Measurements from ENCODE around the gene KLHDC7B. TPM values are rescaled to one million over a fixed set of nuclear protein-coding genes. Genes with fewer than 3 reads are reported as not detected.
A peak's percentile ranks its signal among the peaks of the same experiment; 100 is the strongest.

KLHDC7B gene
- total and polyA plus RNA-seq, 2 of the 13 experiments (the other 11 are each of a cell fraction or from before 2014, with no cell fraction given): 0.11 TPM; not detected in 1

DNA sequence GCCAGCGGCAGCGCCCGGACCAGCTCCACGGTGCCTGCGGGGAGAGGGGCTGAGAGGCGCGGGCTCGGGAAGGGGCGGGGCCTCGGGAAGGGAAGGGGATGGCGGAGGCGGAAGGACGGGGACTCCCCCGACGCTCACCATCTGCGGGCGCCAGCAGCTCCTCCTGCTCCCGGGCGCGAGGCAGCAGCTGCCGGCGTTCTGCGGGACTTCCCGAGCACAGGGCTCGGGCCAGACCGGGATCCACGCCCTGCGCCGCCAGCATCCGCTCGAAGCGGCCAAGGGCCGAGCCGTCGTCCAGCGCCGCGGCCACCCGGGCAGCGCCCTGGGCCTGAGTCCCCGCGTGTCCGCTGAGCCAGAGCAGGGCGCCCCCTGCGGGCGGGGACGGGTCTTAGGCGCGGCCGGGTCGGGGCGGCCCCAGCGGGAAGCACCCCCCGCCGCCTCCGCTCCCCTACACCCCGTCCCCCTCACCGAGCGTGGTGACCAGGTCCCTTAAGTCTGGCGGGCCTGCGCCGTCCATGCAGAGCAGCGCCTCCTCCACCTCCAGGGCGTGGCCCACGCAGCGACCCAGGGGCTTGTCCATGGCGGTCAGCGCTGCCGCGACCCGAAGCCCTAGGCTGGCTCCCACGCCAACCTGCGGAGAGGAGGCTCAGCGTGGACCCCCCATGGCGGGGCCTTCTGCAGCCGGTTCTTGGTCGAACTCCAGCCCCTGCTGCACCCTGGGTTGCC, 19.4 kb upstream of the KLHDC7B start (continued):
- no peak for TF ChIP-seq ZBTB3 (CRISPR knock-in tag; IDR thresholded peaks at IDR 0.05; ENCODE audit: borderline replicate concordance, low read depth)
- TF ChIP-seq PCBP2 (optimal IDR thresholded peaks at IDR 0.05; ENCODE audit: low read depth, low read length, poor library complexity, severe bottlenecking): no peak
- TF ChIP-seq, protein P1, sequence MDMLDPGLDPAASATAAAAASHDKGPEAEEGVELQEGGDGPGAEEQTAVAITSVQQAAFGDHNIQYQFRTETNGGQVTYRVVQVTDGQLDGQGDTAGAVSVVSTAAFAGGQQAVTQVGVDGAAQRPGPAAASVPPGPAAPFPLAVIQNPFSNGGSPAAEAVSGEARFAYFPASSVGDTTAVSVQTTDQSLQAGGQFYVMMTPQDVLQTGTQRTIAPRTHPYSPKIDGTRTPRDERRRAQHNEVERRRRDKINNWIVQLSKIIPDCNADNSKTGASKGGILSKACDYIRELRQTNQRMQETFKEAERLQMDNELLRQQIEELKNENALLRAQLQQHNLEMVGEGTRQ (IDR thresholded peaks at IDR 0.05; ENCODE audit: low read depth, low read length): no peak
- TF ChIP-seq, protein P1 (CRISPR knock-in tag; IDR thresholded peaks at IDR 0.05; ENCODE audit: borderline replicate concordance): no peak
- no peak; the same call in 1 of the 2 replicates for TF ChIP-seq ZFYVE20 (CRISPR knock-in tag; IDR thresholded peaks at IDR 0.05; ENCODE audit: borderline replicate concordance, low read depth)
- no peak for TF ChIP-seq ZNF432 (CRISPR knock-in tag; IDR thresholded peaks at IDR 0.05; ENCODE audit: borderline replicate concordance)
- TF ChIP-seq XBP1 (CRISPR knock-in tag; IDR thresholded peaks at IDR 0.05): no peak
- TF ChIP-seq SP140L (CRISPR knock-in tag; IDR thresholded peaks at IDR 0.05; ENCODE audit: borderline replicate concordance): no peak
- TF ChIP-seq, protein P2, sequence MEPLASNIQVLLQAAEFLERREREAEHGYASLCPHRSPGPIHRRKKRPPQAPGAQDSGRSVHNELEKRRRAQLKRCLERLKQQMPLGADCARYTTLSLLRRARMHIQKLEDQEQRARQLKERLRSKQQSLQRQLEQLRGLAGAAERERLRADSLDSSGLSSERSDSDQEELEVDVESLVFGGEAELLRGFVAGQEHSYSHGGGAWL (CRISPR knock-in tag; IDR thresholded peaks at IDR 0.05): no peak
- TF ChIP-seq TBX3 (IDR thresholded peaks at IDR 0.05; ENCODE audit: borderline replicate concordance): no peak
- no peak for TF ChIP-seq ZNF296 (CRISPR knock-in tag; conservative IDR thresholded peaks at IDR 0.05)
- TF ChIP-seq ZNF546 (CRISPR knock-in tag; conservative IDR thresholded peaks at IDR 0.05): no peak
- TF ChIP-seq, protein P3, sequence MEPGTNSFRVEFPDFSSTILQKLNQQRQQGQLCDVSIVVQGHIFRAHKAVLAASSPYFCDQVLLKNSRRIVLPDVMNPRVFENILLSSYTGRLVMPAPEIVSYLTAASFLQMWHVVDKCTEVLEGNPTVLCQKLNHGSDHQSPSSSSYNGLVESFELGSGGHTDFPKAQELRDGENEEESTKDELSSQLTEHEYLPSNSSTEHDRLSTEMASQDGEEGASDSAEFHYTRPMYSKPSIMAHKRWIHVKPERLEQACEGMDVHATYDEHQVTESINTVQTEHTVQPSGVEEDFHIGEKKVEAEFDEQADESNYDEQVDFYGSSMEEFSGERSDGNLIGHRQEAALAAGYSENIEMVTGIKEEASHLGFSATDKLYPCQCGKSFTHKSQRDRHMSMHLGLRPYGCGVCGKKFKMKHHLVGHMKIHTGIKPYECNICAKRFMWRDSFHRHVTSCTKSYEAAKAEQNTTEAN (CRISPR knock-in tag; conservative IDR thresholded peaks at IDR 0.05): no peak
- TF ChIP-seq, protein P4, sequence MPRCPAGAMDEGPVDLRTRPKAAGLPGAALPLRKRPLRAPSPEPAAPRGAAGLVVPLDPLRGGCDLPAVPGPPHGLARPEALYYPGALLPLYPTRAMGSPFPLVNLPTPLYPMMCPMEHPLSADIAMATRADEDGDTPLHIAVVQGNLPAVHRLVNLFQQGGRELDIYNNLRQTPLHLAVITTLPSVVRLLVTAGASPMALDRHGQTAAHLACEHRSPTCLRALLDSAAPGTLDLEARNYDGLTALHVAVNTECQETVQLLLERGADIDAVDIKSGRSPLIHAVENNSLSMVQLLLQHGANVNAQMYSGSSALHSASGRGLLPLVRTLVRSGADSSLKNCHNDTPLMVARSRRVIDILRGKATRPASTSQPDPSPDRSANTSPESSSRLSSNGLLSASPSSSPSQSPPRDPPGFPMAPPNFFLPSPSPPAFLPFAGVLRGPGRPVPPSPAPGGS (CRISPR knock-in tag; IDR thresholded peaks at IDR 0.05): 0 out of 2 replicates have a peak, but pooled peaks have one; percentile 30
- TF ChIP-seq, protein P5, sequence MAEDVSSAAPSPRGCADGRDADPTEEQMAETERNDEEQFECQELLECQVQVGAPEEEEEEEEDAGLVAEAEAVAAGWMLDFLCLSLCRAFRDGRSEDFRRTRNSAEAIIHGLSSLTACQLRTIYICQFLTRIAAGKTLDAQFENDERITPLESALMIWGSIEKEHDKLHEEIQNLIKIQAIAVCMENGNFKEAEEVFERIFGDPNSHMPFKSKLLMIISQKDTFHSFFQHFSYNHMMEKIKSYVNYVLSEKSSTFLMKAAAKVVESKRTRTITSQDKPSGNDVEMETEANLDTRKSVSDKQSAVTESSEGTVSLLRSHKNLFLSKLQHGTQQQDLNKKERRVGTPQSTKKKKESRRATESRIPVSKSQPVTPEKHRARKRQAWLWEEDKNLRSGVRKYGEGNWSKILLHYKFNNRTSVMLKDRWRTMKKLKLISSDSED (CRISPR knock-in tag; IDR thresholded peaks at IDR 0.05): 0 out of 2 replicates have a peak, but pooled peaks have one; percentile 76
- no peak for TF ChIP-seq TCF12 (IDR thresholded peaks at IDR 0.05)
- no peak for TF ChIP-seq TCF12 (CRISPR knock-in tag; IDR thresholded peaks at IDR 0.05)
- TF ChIP-seq GATAD1 (CRISPR knock-in tag; IDR thresholded peaks at IDR 0.05): no peak
- no peak for TF ChIP-seq PPARG (CRISPR knock-in tag; conservative IDR thresholded peaks at IDR 0.05)
- no peak for TF ChIP-seq ZNF33A (CRISPR knock-in tag; IDR thresholded peaks at IDR 0.05; ENCODE audit: borderline replicate concordance)
- no peak for TF ChIP-seq U2AF2 (IDR thresholded peaks at IDR 0.05; ENCODE audit: low read depth, low read length)
- TF ChIP-seq CREB1 (IDR thresholded peaks at IDR 0.05): no peak
- TF ChIP-seq CREB1 (CRISPR knock-in tag; IDR thresholded peaks at IDR 0.05): no peak
- TF ChIP-seq GTF2F1 (IDR thresholded peaks at IDR 0.05; ENCODE audit: low read length): no peak
- no peak for TF ChIP-seq ZNF225 (CRISPR knock-in tag; IDR thresholded peaks at IDR 0.05)
